ENCODE data around the gene APOBEC4.
"Not testable (repeated sequence)": the region's sequence is repeated elsewhere in the genome, so short reads cannot be mapped to it uniquely, and the experiment has no call there.

DNA sequence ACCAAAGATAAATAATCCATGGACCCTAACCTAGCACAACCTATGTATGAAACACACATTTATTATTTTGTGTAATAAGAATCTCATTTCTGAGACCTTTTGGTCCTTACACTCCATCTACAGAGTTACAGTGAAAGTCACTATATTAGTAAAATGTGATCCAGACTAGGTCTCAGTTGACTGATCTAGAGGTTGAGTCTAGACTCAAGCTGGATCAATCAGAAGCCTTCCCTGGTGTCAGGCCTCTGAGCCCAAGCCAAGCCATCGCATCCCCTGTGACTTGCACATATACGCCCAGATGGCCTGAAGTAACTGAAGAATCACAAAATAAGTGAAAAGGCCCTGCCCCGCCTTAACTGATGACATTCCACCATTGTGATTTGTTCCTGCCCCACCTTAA, 40.1 kb downstream of the APOBEC4 start:
- TF ChIP-seq, protein P1, sequence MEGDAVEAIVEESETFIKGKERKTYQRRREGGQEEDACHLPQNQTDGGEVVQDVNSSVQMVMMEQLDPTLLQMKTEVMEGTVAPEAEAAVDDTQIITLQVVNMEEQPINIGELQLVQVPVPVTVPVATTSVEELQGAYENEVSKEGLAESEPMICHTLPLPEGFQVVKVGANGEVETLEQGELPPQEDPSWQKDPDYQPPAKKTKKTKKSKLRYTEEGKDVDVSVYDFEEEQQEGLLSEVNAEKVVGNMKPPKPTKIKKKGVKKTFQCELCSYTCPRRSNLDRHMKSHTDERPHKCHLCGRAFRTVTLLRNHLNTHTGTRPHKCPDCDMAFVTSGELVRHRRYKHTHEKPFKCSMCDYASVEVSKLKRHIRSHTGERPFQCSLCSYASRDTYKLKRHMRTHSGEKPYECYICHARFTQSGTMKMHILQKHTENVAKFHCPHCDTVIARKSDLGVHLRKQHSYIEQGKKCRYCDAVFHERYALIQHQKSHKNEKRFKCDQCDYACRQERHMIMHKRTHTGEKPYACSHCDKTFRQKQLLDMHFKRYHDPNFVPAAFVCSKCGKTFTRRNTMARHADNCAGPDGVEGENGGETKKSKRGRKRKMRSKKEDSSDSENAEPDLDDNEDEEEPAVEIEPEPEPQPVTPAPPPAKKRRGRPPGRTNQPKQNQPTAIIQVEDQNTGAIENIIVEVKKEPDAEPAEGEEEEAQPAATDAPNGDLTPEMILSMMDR (conservative IDR thresholded peaks at IDR 0.05 in 1 of 2, IDR thresholded peaks at IDR 0.05 in 1 of 2; ENCODE audit: extremely low read depth in 1 of 2, insufficient read depth in 1 of 2, low read depth in 1 of 2, low read length in 2 of 2): not testable (repeated sequence)
- not testable (repeated sequence) for TF ChIP-seq EZH2 (IDR thresholded peaks at IDR 0.05; ENCODE audit: borderline replicate concordance, low read length)

All from mammary epithelial cell (primary cell).